Hematopoietic multipotent progenitor cell treated with erythropoietin and hydrocortisone succinate and interleukin-3 and kit ligand, for 17 days (in vitro differentiated cells): ENCODE results near the gene SPAG9.

Experiments
- DNase-seq: peaks from one replicate; pipeline ENCODE4 v3.0.0-alpha.2; 2015; ENCODE audit warnings: low spot score

Gene SPAG9

DNA sequence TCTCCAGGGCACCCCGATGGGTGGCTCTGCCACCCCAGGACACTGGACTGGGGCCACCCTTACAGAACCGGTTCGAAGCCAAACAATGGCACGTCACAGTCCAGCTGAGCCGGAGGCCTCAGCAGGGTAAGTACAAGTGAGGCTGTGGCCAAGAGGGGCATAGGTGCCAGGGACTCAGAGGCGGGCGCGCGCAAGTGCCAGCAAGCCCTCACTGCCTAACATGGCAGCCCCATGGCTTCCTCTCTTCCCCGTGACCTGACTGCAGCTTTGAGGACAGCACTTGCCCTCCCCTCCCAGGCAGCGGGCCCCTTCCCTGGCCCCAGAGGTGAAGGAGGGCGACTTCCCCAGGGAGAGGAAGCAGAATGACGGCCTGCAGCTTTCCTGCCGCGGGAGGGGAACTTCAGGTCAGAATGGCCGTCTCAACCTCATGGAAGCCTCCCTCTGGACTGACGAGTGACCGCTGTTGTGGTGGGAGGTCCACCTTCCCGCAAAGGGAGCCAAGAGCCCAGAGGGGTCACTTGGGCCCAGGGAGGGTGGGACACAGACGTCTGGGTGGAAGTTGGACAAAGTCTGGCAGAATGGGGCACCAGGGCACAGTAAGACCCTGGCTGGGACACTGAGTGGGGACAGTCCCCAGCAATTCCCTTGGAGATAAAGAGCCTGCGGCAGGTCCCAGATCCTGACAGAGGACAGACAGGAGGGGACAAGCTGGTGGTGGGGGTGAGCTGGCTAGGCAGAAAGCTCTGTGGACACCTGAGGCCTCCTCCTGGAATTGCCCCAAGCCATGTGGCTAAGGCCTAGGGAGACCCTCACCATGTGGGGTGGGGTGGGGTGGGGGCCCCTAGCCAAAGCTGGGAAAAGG is 202.4 kb downstream of the SPAG9 start:
- DNase-seq, result no peak

DNA sequence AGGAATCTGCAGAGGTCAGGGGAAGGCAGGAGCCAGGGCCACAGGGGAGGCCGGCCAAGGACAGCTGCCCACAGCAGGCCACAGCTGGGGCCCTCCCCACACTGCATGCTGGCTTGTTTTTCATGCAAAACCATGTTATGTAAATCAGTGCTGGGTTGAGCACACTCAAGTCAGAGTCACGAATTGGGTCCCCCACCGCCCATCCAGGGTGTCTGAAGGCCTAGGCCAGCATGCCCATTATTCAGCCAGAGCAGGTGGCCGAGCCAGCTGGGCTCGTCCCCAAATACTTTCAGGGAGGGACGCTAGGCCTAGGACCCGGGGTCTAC is 203.3 kb downstream of the SPAG9 start:
- DNase-seq, result no peak

DNA sequence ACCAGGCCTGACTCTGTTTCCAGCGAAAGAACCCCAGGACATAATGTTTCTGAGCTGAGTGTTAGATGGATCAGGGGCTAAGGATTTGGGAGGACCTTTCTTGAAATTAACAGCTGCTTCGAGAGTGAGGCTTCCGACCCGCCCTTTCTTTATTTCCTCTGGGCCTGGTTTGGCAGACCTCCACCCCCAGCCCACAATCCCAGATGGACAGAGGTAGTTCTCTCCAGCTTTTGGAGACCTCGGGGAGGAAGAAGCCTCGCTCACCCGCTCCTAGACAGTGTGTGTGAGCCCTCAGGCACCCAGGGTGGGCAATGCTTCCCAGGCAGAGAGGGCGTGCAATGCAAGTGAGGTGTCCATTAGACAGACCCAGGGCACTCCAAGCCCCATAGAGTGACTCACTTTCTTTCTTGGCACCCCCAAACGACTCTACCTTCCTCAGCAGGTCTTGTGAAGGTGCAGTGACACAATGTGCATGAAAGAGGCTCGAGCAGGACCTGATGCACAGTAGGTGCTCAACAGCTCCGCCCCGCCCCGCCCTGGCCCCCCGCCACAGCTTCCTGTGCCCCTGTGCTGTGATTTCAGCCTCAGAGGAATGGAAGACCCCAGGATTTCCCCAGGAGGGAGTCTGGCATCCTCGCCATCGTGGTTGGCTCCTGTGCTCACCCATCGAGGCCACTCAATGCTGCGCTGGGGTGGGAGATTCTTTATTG is 203.8 kb downstream of the SPAG9 start:
- no peak for DNase-seq

DNA sequence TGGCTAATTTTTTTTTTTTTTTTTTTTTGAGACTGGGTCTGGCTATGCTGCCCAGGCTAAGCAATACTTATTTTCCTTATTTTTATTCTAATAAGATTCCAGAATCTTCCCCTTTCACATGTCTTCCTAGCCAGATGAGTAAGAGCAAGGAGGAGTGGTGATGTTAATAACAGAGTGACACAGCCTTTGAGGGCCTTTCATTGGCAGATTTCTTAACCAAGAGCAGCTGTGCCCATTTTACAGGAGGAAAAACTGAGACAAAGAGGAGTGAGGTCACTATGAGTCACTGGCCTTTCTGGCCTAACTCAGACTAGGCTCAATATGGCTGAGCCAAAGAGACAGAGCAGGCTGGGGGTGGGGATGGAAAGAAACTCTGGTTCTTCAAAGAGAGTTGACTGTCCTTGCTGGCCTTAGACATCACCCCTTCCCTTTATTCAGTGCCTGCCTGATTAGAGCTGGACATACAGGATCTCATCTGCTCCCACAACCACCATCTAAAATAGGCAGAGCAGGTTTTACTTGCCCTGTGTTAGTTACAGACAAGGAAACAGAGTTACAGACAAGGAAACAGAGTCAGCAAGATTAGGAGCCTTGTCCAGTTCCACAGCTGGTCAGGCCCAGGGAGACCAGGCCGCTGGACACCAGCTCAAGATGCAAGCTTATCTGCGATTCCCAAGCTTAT is 204.5 kb downstream of the SPAG9 start:
- no peak for DNase-seq

DNA sequence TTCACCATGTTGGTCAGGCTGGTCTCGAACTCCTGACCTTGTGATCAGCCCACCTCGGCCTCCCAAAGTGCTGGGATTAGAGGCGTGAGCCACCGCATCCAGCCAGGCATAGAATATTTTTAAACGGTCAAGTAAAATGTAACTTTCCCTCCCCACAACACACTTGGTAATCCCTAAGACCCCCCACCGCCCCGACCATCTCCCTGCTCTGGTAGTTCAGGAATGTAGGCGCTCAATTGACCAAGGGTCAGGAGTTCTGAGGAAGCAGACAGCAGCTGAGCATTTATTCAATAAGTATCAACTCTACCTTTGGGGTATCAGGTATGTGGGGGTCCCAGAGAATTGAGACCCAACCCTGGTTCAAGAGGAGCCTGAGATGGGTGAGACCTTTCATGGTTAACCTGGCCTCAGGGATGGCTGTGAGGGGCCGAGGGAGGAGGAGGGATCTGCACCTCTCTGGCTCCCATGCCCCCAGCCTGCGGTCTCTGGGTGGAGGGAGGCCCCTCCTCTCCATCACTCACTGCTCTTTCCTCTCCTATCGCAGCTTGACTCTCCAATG is 206.1 kb downstream of the SPAG9 start:
- no peak for DNase-seq

DNA sequence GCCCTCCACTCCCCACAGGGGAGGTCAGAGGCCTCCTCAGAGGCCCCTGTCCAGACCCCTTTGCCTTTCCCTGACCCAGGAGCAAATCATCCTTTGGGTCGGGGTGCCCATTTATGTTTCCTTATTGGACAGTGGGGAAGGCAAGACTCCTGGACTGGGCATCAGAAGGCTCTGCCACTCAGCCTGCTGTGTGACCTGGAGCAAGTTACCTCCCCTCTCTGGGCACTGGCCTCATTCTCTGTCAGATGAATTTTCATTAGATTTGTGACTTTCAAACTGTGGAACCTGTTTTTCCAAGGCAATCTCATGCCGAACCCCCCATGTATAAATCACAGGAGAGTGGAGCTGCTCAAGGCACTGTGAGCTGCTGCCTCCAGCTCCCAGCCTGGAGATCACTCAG is 207.5 kb downstream of the SPAG9 start:
- DNase-seq, result no peak
